Measurements from ENCODE around the gene NXPH4.
A peak's percentile ranks its signal among the peaks of the same experiment; 100 is the strongest.

The NXPH4 gene

GRCh38 chr12:57243521-57244311 is 27.1 kb downstream of the NXPH4 start:
- Histone ChIP-seq H3K27me3 (ENCODE audit: control insufficient read depth, insufficient read depth, low read length) (peaks cover 12% of the 10 kb centered on the region), H3K4me1 (ENCODE audit: control insufficient read depth, insufficient read depth, low read length) (peaks cover 41% of the 10 kb centered on the region), H3K9ac (ENCODE audit: low read depth, low read length) (no peak overlapping the region)

GRCh38 chr12:57244312-57244696 is 27.7 kb downstream of the NXPH4 start:
- Histone ChIP-seq H3K4me1 (ENCODE audit: control insufficient read depth, insufficient read depth, low read length) (peaks cover 43% of the 10 kb centered on the region), H3K36me3 (ENCODE audit: insufficient read depth, low read length) (no peaks in the 10 kb centered on the region), H3K27me3 (ENCODE audit: control insufficient read depth, insufficient read depth, low read length) (peaks cover 12% of the 10 kb centered on the region), H3K9ac (ENCODE audit: low read depth, low read length) (no peak overlapping the region), H3K4me3 (ENCODE audit: low read length) (no peak overlapping the region), H3K4me2 (ENCODE audit: low read length) (no peak overlapping the region), H3K9me3 (replicated peaks; ENCODE audit: low read length) (no peaks in the 10 kb centered on the region)

More at GRCh38 chr12:57243521-57244311, 27.1 kb downstream of the NXPH4 start:
- H3K9me3 ChIP-seq (replicated peaks; ENCODE audit: low read length), result no peaks in the 10 kb centered on the region
- no peaks in the 10 kb centered on the region for H3K36me3 ChIP-seq (ENCODE audit: insufficient read depth, low read length)
- H3K4me3 ChIP-seq (ENCODE audit: low read length), result no peak overlapping the region
- no peak overlapping the region for H3K4me2 ChIP-seq (ENCODE audit: low read length)

GRCh38 chr12:57247041-57247440 is 30.4 kb downstream of the NXPH4 start:
- no peak overlapping the region for H3K4me3 ChIP-seq (ENCODE audit: low read length)
- H3K4me1 ChIP-seq (ENCODE audit: control insufficient read depth, insufficient read depth, low read length), result peaks cover 30% of the 10 kb centered on the region
- peaks cover 4% of the 10 kb centered on the region for H3K27me3 ChIP-seq (ENCODE audit: control insufficient read depth, insufficient read depth, low read length)
- no peak overlapping the region for H3K9ac ChIP-seq (ENCODE audit: low read depth, low read length)
- H3K4me2 ChIP-seq (ENCODE audit: low read length), result no peak overlapping the region
- no peaks in the 10 kb centered on the region for H3K9me3 ChIP-seq (replicated peaks; ENCODE audit: low read length)
- no peaks in the 10 kb centered on the region for H3K36me3 ChIP-seq (ENCODE audit: insufficient read depth, low read length)

GRCh38 chr12:57248934-57249742 is 32.5 kb downstream of the NXPH4 start:
- H3K36me3 ChIP-seq (ENCODE audit: insufficient read depth, low read length), result no peaks in the 10 kb centered on the region
- H3K27me3 ChIP-seq (ENCODE audit: control insufficient read depth, insufficient read depth, low read length), result no peaks in the 10 kb centered on the region
- H3K9me3 ChIP-seq (replicated peaks; ENCODE audit: low read length), result no peaks in the 10 kb centered on the region
- peak overlapping the region; percentile 3 for H3K4me2 ChIP-seq (ENCODE audit: low read length)
- peaks cover 23% of the 10 kb centered on the region for H3K4me1 ChIP-seq (ENCODE audit: control insufficient read depth, insufficient read depth, low read length)
- no peak overlapping the region for H3K4me3 ChIP-seq (ENCODE audit: low read length)
- H3K9ac ChIP-seq (ENCODE audit: low read depth, low read length), result no peak overlapping the region

- H3K4me1 ChIP-seq (ENCODE audit: control insufficient read depth, insufficient read depth, low read length), result peaks cover 21% of the 10 kb centered on the region
- no peak overlapping the region for H3K4me3 ChIP-seq (ENCODE audit: low read length)
- H3K4me2 ChIP-seq (ENCODE audit: low read length), result peak overlapping the region; percentile 11
- no peaks in the 10 kb centered on the region for H3K9me3 ChIP-seq (replicated peaks; ENCODE audit: low read length)
- H3K9ac ChIP-seq (ENCODE audit: low read depth, low read length), result no peak overlapping the region
- peaks cover 9% of the 10 kb centered on the region for H3K36me3 ChIP-seq (ENCODE audit: insufficient read depth, low read length)
- H3K27me3 ChIP-seq (ENCODE audit: control insufficient read depth, insufficient read depth, low read length), result no peaks in the 10 kb centered on the region
Measured at GRCh38 chr12:57250541-57250940, 33.9 kb downstream of the NXPH4 start.

- H3K4me2 ChIP-seq (ENCODE audit: low read length), result peak within 1 kb of the TSS; percentile 11
- H3K9me3 ChIP-seq (replicated peaks; ENCODE audit: low read length), result no peaks in the 10 kb centered on the region
- H3K27me3 ChIP-seq (ENCODE audit: control insufficient read depth, insufficient read depth, low read length), result no peaks in the 10 kb centered on the region
- no peak within 1 kb of the TSS for H3K9ac ChIP-seq (ENCODE audit: low read depth, low read length)
- H3K36me3 ChIP-seq (ENCODE audit: insufficient read depth, low read length), result peaks cover 13% of the 10 kb centered on the region
- no peak within 1 kb of the TSS for H3K4me3 ChIP-seq (ENCODE audit: low read length)
- peaks cover 19% of the 10 kb centered on the region for H3K4me1 ChIP-seq (ENCODE audit: control insufficient read depth, insufficient read depth, low read length)
Measured at GRCh38 chr12:57250956-57251355, 34.4 kb downstream of the NXPH4 start, which contains the start of gene STAC3. Gene STAC3 (minus strand): TSS chr12:57251187. CDS start chr12:57249636, 1,551 bp downstream.

GRCh38 chr12:57254506-57255280 is 38.1 kb downstream of the NXPH4 start:
- H3K27me3 ChIP-seq (ENCODE audit: control insufficient read depth, insufficient read depth, low read length), result no peaks in the 10 kb centered on the region
- H3K4me2 ChIP-seq (ENCODE audit: low read length), result no peak overlapping the region
- H3K36me3 ChIP-seq (ENCODE audit: insufficient read depth, low read length), result peaks cover 42% of the 10 kb centered on the region
- no peak overlapping the region for H3K4me3 ChIP-seq (ENCODE audit: low read length)
- no peaks in the 10 kb centered on the region for H3K9me3 ChIP-seq (replicated peaks; ENCODE audit: low read length)
- peaks cover 9% of the 10 kb centered on the region for H3K4me1 ChIP-seq (ENCODE audit: control insufficient read depth, insufficient read depth, low read length)
- no peak overlapping the region for H3K9ac ChIP-seq (ENCODE audit: low read depth, low read length)

GRCh38 chr12:57255916-57256315 is 39.3 kb downstream of the NXPH4 start:
- Histone ChIP-seq H3K4me3 (ENCODE audit: low read length) (no peak overlapping the region), H3K36me3 (ENCODE audit: insufficient read depth, low read length) (peaks cover 45% of the 10 kb centered on the region), H3K9ac (ENCODE audit: low read depth, low read length) (no peak overlapping the region), H3K4me1 (ENCODE audit: control insufficient read depth, insufficient read depth, low read length) (peaks cover 2% of the 10 kb centered on the region), H3K9me3 (replicated peaks; ENCODE audit: low read length) (no peaks in the 10 kb centered on the region), H3K4me2 (ENCODE audit: low read length) (no peak overlapping the region), H3K27me3 (ENCODE audit: control insufficient read depth, insufficient read depth, low read length) (no peaks in the 10 kb centered on the region)

GRCh38 chr12:57258977-57259970 is 42.7 kb downstream of the NXPH4 start:
- H3K9me3 ChIP-seq (replicated peaks; ENCODE audit: low read length), result no peaks in the 10 kb centered on the region
- H3K4me3 ChIP-seq (ENCODE audit: low read length), result no peak overlapping the region
- peaks cover 52% of the 10 kb centered on the region for H3K36me3 ChIP-seq (ENCODE audit: insufficient read depth, low read length)
- no peaks in the 10 kb centered on the region for H3K4me1 ChIP-seq (ENCODE audit: control insufficient read depth, insufficient read depth, low read length)
- no peak overlapping the region for H3K4me2 ChIP-seq (ENCODE audit: low read length)
- H3K27me3 ChIP-seq (ENCODE audit: control insufficient read depth, insufficient read depth, low read length), result no peaks in the 10 kb centered on the region
- no peak overlapping the region for H3K9ac ChIP-seq (ENCODE audit: low read depth, low read length)

- no peaks in the 10 kb centered on the region for H3K9me3 ChIP-seq (replicated peaks; ENCODE audit: low read length)
- H3K36me3 ChIP-seq (ENCODE audit: insufficient read depth, low read length), result peaks cover 48% of the 10 kb centered on the region
- no peak overlapping the region for H3K9ac ChIP-seq (ENCODE audit: low read depth, low read length)
- no peak overlapping the region for H3K4me3 ChIP-seq (ENCODE audit: low read length)
- no peak overlapping the region for H3K4me2 ChIP-seq (ENCODE audit: low read length)
- H3K4me1 ChIP-seq (ENCODE audit: control insufficient read depth, insufficient read depth, low read length), result peaks cover 3% of the 10 kb centered on the region
- no peaks in the 10 kb centered on the region for H3K27me3 ChIP-seq (ENCODE audit: control insufficient read depth, insufficient read depth, low read length)
Measured at GRCh38 chr12:57260366-57260765, 43.8 kb downstream of the NXPH4 start.
